WTC11 (cell line): ENCODE results near the gene LIPH. TPM values are rescaled to one million over a fixed set of nuclear protein-coding genes. Genes with fewer than 3 reads are reported as not detected.

Source experiments
- ATAC-seq: fragments of 200-7000 bp; cut with Tn5 transposase; 2 replicates; pipeline ENCODE4 v1.10.0; 2021; ENCODE audit warnings: mild to moderate bottlenecking, moderate library complexity
- CTCF ChIA-PET: fragments of 300-600 bp; sonication (Branson Sonifier 250); formaldehyde crosslinking; loops from one replicate; lab custom pipeline; 2021; ENCODE audit warnings: antibody characterized with exemption; lab: Charles Lee
- POLR2A ChIA-PET: fragments of 350-600 bp; sonication (Branson Sonifier 250); formaldehyde crosslinking; loops from one replicate; lab custom pipeline; 2021; ENCODE audit warnings: antibody characterized with exemption; lab: Charles Lee
- DNase-seq: peaks from one replicate; pipeline ENCODE4 v3.0.0; 2021; ENCODE audit warnings: low spot score
- H3K27ac Mint-ChIP-seq: 2 replicates; pipeline ENCODE4 v1.8.0; 2021; ENCODE audit warnings: mixed read lengths
- H3K27me3 Mint-ChIP-seq: 2 replicates; pipeline ENCODE4 v1.8.0; 2021; ENCODE audit warnings: low read depth, mild to moderate bottlenecking, moderate library complexity, mixed read lengths
- H3K36me3 Mint-ChIP-seq: 2 replicates; pipeline ENCODE4 v1.8.0; 2021; ENCODE audit warnings: mixed read lengths
- H3K4me1 Mint-ChIP-seq: 2 replicates; pipeline ENCODE4 v1.8.0; 2022; ENCODE audit warnings: mixed read lengths
- H3K4me3 Mint-ChIP-seq: 2 replicates; pipeline ENCODE4 v1.8.0; 2021; ENCODE audit warnings: mild to moderate bottlenecking, moderate library complexity, mixed read lengths
- H3K9me3 Mint-ChIP-seq: 2 replicates; pipeline ENCODE4 v1.8.0; 2021; ENCODE audit warnings: mixed read lengths
- AFF4 ChIP-seq: sonication (generic); formaldehyde crosslinking; IDR thresholded peaks from 2 replicates; pipeline ENCODE4 v1.8.1; 2023; ENCODE audit warnings: mild to moderate bottlenecking, missing genetic modification reagents, borderline replicate concordance
- AR ChIP-seq: fragments of 250-450 bp; sonication (Bioruptor Pico); IDR thresholded peaks from 2 replicates; pipeline ENCODE4 v1.9.0; 2021; ENCODE audit warnings: mild to moderate bottlenecking
- CBFB ChIP-seq: sonication (generic); formaldehyde crosslinking; IDR thresholded peaks from 2 replicates; pipeline ENCODE4 v1.8.1; 2022; ENCODE audit warnings: mild to moderate bottlenecking, low read depth, missing genetic modification reagents
- CREB1 ChIP-seq: sonication (generic); formaldehyde crosslinking; IDR thresholded peaks from 2 replicates; pipeline ENCODE4 v1.8.0; 2023; ENCODE audit warnings: mild to moderate bottlenecking, missing genetic modification reagents
- CREM ChIP-seq: sonication (generic); formaldehyde crosslinking; IDR thresholded peaks from 2 replicates; pipeline ENCODE4 v1.8.1; 2022; ENCODE audit warnings: mild to moderate bottlenecking, missing genetic modification reagents, moderate library complexity
- CTCF ChIP-seq: fragments of 200-600 bp; IDR thresholded peaks from 2 replicates; pipeline ENCODE4 v1.8.0; 2022; ENCODE audit warnings: antibody characterized with exemption
- E2F5 ChIP-seq: sonication (generic); formaldehyde crosslinking; IDR thresholded peaks from 2 replicates; pipeline ENCODE4 v1.8.1; 2022; ENCODE audit warnings: mild to moderate bottlenecking, moderate library complexity, missing genetic modification reagents
- JAZF1 ChIP-seq: fragments of 250-450 bp; sonication (Bioruptor Pico); IDR thresholded peaks from 2 replicates; pipeline ENCODE4 v1.9.0; 2021; ENCODE audit warnings: moderate library complexity, mild to moderate bottlenecking, inconsistent platforms
- KAT7 ChIP-seq: sonication (generic); formaldehyde crosslinking; IDR thresholded peaks from 2 replicates; pipeline ENCODE4 v1.8.1; 2023; ENCODE audit warnings: missing genetic modification reagents, mild to moderate bottlenecking, borderline replicate concordance
- MXD4 ChIP-seq: fragments of 250-450 bp; sonication (Bioruptor Pico); IDR thresholded peaks from 2 replicates; pipeline ENCODE4 v1.8.0; 2021; ENCODE audit warnings: mild to moderate bottlenecking, moderate library complexity, borderline replicate concordance
- MYBL2 ChIP-seq: sonication (generic); formaldehyde crosslinking; IDR thresholded peaks from 2 replicates; pipeline ENCODE4 v1.8.1; 2023; ENCODE audit warnings: mild to moderate bottlenecking, moderate library complexity, missing genetic modification reagents
- NR2C2 ChIP-seq: sonication (generic); formaldehyde crosslinking; IDR thresholded peaks from 2 replicates; pipeline ENCODE4 v1.8.0; 2022; ENCODE audit warnings: mild to moderate bottlenecking, missing genetic modification reagents
- PRRX2 ChIP-seq: fragments of 250-450 bp; sonication (Bioruptor Pico); IDR thresholded peaks from 2 replicates; pipeline ENCODE4 v1.8.0; 2021; ENCODE audit warnings: mild to moderate bottlenecking
- RELA ChIP-seq: sonication (generic); formaldehyde crosslinking; IDR thresholded peaks from 2 replicates; pipeline ENCODE4 v1.8.1; 2022; ENCODE audit warnings: missing genetic modification reagents, mild to moderate bottlenecking, borderline replicate concordance
- RORB ChIP-seq: fragments of 250-450 bp; sonication (Bioruptor Pico); IDR thresholded peaks from 2 replicates; pipeline ENCODE4 v1.9.0; 2021; ENCODE audit warnings: mild to moderate bottlenecking
- SP1 ChIP-seq: sonication (generic); formaldehyde crosslinking; conservative IDR thresholded peaks from 2 replicates; pipeline ENCODE4 v1.8.1; 2022; ENCODE audit warnings: missing genetic modification reagents
- STAT6 ChIP-seq: sonication (generic); formaldehyde crosslinking; conservative IDR thresholded peaks from 2 replicates; pipeline ENCODE4 v1.8.1; 2023; ENCODE audit warnings: mild to moderate bottlenecking, low read depth, missing genetic modification reagents, moderate library complexity
- TEAD1 ChIP-seq: sonication (generic); formaldehyde crosslinking; IDR thresholded peaks from 2 replicates; pipeline ENCODE4 v1.8.0; 2022; ENCODE audit warnings: mild to moderate bottlenecking, missing genetic modification reagents
- ZNF121 ChIP-seq: sonication (generic); formaldehyde crosslinking; IDR thresholded peaks from 2 replicates; pipeline ENCODE4 v1.8.0; 2023; ENCODE audit warnings: missing genetic modification reagents
- ZNF232 ChIP-seq: sonication (generic); formaldehyde crosslinking; IDR thresholded peaks from 2 replicates; pipeline ENCODE4 v1.8.0; 2022; ENCODE audit warnings: mild to moderate bottlenecking, missing genetic modification reagents
- ZNF317 ChIP-seq: sonication (generic); formaldehyde crosslinking; IDR thresholded peaks from 2 replicates; pipeline ENCODE4 v1.8.1; 2023; ENCODE audit warnings: low read depth, mild to moderate bottlenecking, moderate library complexity, missing genetic modification reagents, borderline replicate concordance
- ZNF396 ChIP-seq: fragments of 250-450 bp; sonication (Bioruptor Pico); IDR thresholded peaks from 2 replicates; pipeline ENCODE4 v1.8.0; 2021; ENCODE audit warnings: mild to moderate bottlenecking, moderate library complexity, borderline replicate concordance
- ZNF512 ChIP-seq: sonication (generic); formaldehyde crosslinking; IDR thresholded peaks from 2 replicates; pipeline ENCODE4 v1.8.1; 2022; ENCODE audit warnings: missing genetic modification reagents, borderline replicate concordance
- total RNA-seq: library from RNA; stranded (reverse); gene quantifications from 3 replicates; pipeline ENCODE4 v1.2.3, GENCODE V29; 2021

LIPH gene
- total RNA-seq, 1 experiment from 2014 or later, result 0.07 TPM

GRCh38 chr3:185490241-185490640 is 62.1 kb downstream of the LIPH start (continued):
- TF ChIP-seq ZNF512 (CRISPR knock-in tag), result no peak
- TF ChIP-seq MXD4 (CRISPR knock-in tag), result no peak
- no peak for TF ChIP-seq RORB
- no peak for TF ChIP-seq STAT6 (CRISPR knock-in tag)
- no peak for TF ChIP-seq JAZF1 (CRISPR knock-in tag)
- TF ChIP-seq SP1, result no peak
- TF ChIP-seq E2F5 (CRISPR knock-in tag), result no peak
- no peak for TF ChIP-seq AR (CRISPR knock-in tag)
- TF ChIP-seq TEAD1, result no peak
- TF ChIP-seq PRRX2 (CRISPR knock-in tag), result no peak
- no peak for TF ChIP-seq ZNF121 (CRISPR knock-in tag)
- TF ChIP-seq CREM, result no peak

GRCh38 chr3:185489462-185489861 is 62.9 kb downstream of the LIPH start:
- DNase-seq, result no peak
- no peaks in the 10 kb centered on the region for H3K27me3 Mint-ChIP-seq
- no peak overlapping the region for H3K4me3 Mint-ChIP-seq
- no peak overlapping the region for H3K27ac Mint-ChIP-seq
- H3K36me3 Mint-ChIP-seq, result peaks cover 12% of the 10 kb centered on the region
- no peak for ATAC-seq
- no peaks in the 10 kb centered on the region for H3K4me1 Mint-ChIP-seq
- ChIA-PET CTCF (interaction anchor here (1.2 kb wide), 1 partner anchor 70 kb away, joined by 6 read pairs; no protein-coding TSS in a partner anchor), POLR2A (no interaction called here)
- H3K9me3 Mint-ChIP-seq, result no peaks in the 10 kb centered on the region
- TF ChIP-seq RELA (CRISPR knock-in tag) (no peak), CREM (no peak), ZNF232 (CRISPR knock-in tag) (no peak), AFF4 (CRISPR knock-in tag) (no peak), CBFB (CRISPR knock-in tag) (no peak), NR2C2 (CRISPR knock-in tag) (no peak), CTCF (no peak), E2F5 (CRISPR knock-in tag) (no peak), MYBL2 (CRISPR knock-in tag) (no peak), ZNF396 (CRISPR knock-in tag) (no peak), SP1 (no peak), CREB1 (CRISPR knock-in tag) (no peak), ZNF317 (CRISPR knock-in tag) (no peak), KAT7 (CRISPR knock-in tag) (no peak)
